Peyer's patch (tissue), 4 donors: ENCODE data around the gene R3HDM4. TPM values are rescaled to one million over a fixed set of nuclear protein-coding genes. Genes with fewer than 3 reads are reported as not detected.

Source experiments
- DNase-seq, 3 donors: peaks; one replicate each; pipeline ENCODE4 v3.0.0-alpha.2; 2017 to 2019
- H3K27ac ChIP-seq, 4 donors: fragments of 200-600 bp; sonication (generic); one replicate each; pipeline ENCODE4 v1.5.1; 2016 to 2019
- H3K27me3 ChIP-seq, 2 donors: fragments of 200-600 bp; sonication (generic); one replicate each; pipeline ENCODE4 v1.5.1; 2019
- H3K36me3 ChIP-seq, 3 donors: fragments of 200-600 bp; sonication (generic); one replicate each; pipeline ENCODE4 v1.5.1; 2016 to 2019
- H3K4me1 ChIP-seq, 4 donors: fragments of 200-600 bp; sonication (generic); one replicate each; pipeline ENCODE4 v1.5.1; 2016 to 2019
- H3K4me3 ChIP-seq, 4 donors: fragments of 200-600 bp; sonication (generic); 1 replicate in 3 of 4; 2 replicates in 1 of 4; pipeline ENCODE4 v1.5.1; 2016 to 2019; ENCODE audit warnings: mild to moderate bottlenecking in 1 of 4
- H3K9me3 ChIP-seq, 4 donors: fragments of 200-600 bp; sonication (generic); one replicate each; pipeline ENCODE4 v1.5.1; 2016 to 2019; ENCODE audit warnings: mild to moderate bottlenecking in 1 of 4
- POLR2A ChIP-seq, 2 donors: fragments of 450-650 bp; IDR thresholded peaks; one replicate each; pipeline ENCODE4 v1.5.1; 2017; ENCODE audit warnings: antibody characterized with exemption in 2 of 2, mild to moderate bottlenecking in 2 of 2, moderate library complexity in 2 of 2
- total RNA-seq, 4 donors: library from RNA; depleted of rRNA; stranded (reverse); fragments of >200 nt; gene quantifications; one replicate each; pipeline ENCODE4 v1.1.0, GENCODE V29; 2016
- TF ChIP-seq, protein P1 (sequence below), 6 experiments: fragments of 450-650 bp in 4 of 6; fragments of 200-600 bp in 2 of 6; sonication (generic) in 1 of 6; IDR thresholded peaks; one replicate each; pipeline ENCODE4 v1.5.1; 2017 to 2019; ENCODE audit warnings: antibody characterized with exemption in 6 of 6, mild to moderate bottlenecking in 3 of 6, moderate library complexity in 1 of 6

R3HDM4 gene
- total RNA-seq, 4 donors from 2014 or later = 20.8 to 43.5 (median 34.8) TPM

DNA sequence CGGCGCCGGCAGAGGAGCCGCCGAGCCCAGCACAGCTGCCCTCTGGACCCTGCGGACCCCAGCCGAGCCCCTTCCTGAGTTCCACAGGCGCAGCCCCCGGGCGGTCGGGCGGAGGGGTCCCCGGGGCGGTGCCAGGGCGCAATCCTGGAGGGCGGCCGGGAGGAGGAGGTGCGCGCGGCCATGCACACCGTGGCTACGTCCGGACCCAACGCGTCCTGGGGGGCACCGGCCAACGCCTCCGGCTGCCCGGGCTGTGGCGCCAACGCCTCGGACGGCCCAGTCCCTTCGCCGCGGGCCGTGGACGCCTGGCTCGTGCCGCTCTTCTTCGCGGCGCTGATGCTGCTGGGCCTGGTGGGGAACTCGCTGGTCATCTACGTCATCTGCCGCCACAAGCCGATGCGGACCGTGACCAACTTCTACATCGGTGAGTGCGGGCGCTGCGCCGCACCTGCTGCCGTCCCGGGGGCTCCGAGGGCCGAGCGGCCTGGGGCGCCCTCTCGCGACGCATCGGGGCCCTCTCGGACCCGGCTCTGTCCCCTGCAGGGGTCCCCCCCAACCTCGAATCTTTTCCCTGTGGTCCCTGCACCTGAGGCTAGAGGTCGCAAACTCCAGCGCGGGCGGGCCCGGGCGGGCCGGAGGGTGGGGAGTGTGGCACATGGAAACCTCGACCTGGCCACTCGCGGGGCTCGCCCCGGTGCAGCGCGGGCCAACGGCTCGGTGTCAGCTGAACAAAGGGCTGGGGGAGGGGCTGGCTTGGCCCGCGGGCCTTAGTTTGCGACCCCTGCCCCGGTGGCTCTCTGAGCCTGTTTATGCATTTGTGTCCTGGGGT, 4.5 kb upstream of the R3HDM4 start, which contains the start of gene KISS1R:
Gene KISS1R (plus strand): TSS at position 11 of the 829 bp plus-strand sequence. CDS start 170 bp downstream, at position 181.
- peak in 2 of 3 donors; percentile 71 to 80 for DNase-seq
- Histone ChIP-seq H3K27me3 (peaks cover 0 to 45% of the 10 kb centered on the region in 2 donors), H3K4me1 (peaks cover 6 to 45% (median 34%) of the 10 kb centered on the region in 4 donors), H3K27ac (peak within 1 kb of the TSS in 1 of 4 donors; percentile 18), H3K36me3 (no peaks in the 10 kb centered on the region), H3K9me3 (no peaks in the 10 kb centered on the region), H3K4me3 (peak within 1 kb of the TSS; percentile 5 to 46 (median 40))
- TF ChIP-seq, protein P1, sequence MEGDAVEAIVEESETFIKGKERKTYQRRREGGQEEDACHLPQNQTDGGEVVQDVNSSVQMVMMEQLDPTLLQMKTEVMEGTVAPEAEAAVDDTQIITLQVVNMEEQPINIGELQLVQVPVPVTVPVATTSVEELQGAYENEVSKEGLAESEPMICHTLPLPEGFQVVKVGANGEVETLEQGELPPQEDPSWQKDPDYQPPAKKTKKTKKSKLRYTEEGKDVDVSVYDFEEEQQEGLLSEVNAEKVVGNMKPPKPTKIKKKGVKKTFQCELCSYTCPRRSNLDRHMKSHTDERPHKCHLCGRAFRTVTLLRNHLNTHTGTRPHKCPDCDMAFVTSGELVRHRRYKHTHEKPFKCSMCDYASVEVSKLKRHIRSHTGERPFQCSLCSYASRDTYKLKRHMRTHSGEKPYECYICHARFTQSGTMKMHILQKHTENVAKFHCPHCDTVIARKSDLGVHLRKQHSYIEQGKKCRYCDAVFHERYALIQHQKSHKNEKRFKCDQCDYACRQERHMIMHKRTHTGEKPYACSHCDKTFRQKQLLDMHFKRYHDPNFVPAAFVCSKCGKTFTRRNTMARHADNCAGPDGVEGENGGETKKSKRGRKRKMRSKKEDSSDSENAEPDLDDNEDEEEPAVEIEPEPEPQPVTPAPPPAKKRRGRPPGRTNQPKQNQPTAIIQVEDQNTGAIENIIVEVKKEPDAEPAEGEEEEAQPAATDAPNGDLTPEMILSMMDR (IDR thresholded peaks at IDR 0.05) = peak; percentile 42 to 61 (median 53)
- no peak for TF ChIP-seq POLR2A (IDR thresholded peaks at IDR 0.05)

DNA sequence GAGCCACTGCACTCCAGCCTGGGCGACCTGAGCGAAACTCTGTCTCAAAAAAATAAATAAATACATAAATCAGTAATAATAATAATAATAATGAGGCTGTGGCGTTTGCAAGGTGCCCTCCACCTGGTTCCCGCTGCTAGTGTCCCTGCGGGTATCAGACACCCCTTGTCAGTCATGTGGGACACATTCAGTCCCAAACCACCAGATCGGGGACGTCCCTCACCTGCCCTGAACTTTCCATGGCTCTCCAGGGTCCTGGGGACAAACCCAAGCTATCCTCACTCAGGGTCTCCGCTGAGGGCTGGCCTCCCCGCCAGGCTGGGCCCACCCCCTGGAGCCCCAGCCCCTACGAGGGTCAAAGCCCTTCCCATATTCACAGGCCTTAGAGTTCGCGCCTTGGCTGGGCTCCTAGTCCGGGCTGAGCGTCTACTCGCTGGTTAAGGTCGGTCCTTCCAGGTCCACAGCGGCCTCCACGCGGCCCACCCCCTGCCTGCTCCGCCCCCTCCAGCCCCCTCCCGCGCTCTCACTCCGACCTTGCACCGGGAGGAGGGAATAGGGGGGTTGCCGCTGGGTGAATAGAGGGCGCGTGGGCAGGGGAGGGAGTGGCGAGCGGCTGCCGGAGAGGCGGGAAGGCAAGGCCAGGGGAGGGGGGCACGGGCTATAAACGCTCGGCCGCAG, 3.8 kb upstream of the R3HDM4 start:
- Histone ChIP-seq H3K27me3 (peaks cover 0 to 45% of the 10 kb centered on the region in 2 donors), H3K4me3 (peak overlapping the region; percentile 5 to 46 (median 40)), H3K27ac (peak overlapping the region in 1 of 4 donors; percentile 18), H3K36me3 (no peaks in the 10 kb centered on the region), H3K4me1 (peaks cover 6 to 46% (median 34%) of the 10 kb centered on the region in 4 donors), H3K9me3 (no peaks in the 10 kb centered on the region)
- DNase-seq = no peak
- TF ChIP-seq, protein P1 (IDR thresholded peaks at IDR 0.05) = no peak
- no peak for TF ChIP-seq POLR2A (IDR thresholded peaks at IDR 0.05)

DNA sequence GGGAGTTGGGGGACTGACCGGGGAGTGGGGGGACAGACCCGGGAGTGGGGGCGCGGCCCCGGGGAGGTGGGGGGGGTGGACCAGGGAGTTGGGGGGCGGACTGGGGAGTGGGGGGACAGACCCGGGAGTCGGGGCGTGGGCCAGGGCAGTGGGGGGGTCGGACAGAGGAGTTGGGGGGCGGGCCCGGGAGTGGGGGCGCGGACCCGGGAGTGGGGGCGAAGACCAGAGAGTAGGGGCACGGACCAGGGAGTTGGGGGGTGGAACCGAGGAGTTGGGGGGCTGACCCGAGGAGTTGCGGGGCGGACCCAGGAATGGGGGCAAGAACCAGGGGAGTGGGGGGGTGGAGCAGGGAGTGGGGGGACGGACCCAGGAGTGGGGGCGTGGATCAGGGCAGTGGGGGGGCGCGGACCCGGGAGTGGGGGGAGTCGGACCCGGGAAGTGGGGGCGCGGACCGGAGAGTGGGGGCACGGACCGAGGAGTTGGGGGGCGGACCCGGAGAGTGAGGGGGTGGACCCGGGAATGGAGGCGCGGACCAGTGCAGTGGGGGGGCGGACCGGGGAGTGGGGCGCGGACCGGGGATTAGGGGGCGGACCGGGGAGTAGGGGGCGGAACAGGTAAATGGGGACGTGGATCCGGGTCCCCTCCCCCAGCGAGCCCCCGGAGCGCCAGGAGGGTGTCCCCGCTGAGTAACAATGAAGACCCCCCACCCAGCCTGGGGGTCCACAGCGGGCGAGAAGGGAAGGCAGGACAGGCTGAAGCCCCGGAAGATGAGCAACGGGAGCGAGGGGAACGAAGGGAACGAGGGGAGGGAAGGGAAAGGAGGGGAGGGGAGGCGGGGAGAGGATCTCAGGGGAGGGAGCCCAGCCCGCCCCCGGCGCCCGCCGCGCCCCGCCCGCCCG, 589 bp downstream of the R3HDM4 start:
- TF ChIP-seq, protein P1 (IDR thresholded peaks at IDR 0.05) = no peak
- no peak for TF ChIP-seq POLR2A (IDR thresholded peaks at IDR 0.05)
- Histone ChIP-seq H3K9me3 (no peaks in the 10 kb centered on the region), H3K27me3 (peaks cover 0 to 13% of the 10 kb centered on the region in 2 donors), H3K27ac (peak overlapping the region; percentile 92 to 99 (median 95)), H3K4me1 (peaks cover under 1 to 40% (median 29%) of the 10 kb centered on the region in 4 donors), H3K4me3 (peak overlapping the region; percentile 82 to 97 (median 84)), H3K36me3 (no peaks in the 10 kb centered on the region)
- DNase-seq = peak in 2 of 3 donors; percentile 57 to 76

DNA sequence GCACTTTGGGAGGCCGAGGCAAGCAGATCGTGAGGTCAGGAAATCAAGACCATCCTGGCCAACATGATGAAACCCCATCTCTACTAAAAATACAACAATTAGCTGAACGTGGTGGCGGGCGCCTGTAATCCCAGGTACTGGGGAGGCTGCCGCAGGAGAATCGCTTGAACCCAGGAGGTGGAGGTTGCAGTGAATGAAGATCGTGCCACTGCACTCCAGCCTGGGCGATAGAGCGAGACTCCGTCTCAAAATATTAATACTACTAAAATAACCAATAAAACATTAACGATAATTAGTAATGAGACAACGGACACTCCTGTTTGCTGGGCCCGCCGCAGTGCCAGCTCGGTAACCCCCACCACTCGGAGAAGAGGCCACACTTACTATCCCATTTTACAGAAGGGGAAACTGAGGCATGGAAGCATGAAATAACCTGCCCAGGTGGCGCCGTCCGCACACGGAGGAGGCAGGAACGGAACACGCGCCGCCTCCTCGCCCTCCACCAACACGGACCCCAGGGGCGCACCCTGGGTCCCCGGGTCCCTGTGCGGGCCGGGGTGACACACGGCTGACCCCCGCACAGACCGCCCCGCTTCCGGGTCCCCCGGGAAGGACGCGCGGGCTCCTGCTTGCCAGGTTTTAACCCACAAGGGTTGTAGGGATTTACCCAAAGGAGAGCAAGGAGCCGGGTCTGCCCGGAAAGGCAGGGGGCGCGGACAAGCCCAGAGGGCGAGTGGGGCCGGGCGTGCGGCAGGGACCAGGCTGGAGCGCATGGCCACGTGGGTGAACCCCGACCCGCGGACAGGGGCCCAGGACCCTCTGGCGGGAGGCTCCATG, 1.6 kb downstream of the R3HDM4 start:
- Histone ChIP-seq H3K36me3 (no peaks in the 10 kb centered on the region), H3K4me3 (no peak overlapping the region), H3K9me3 (no peaks in the 10 kb centered on the region), H3K27me3 (peaks cover 0 to 2% of the 10 kb centered on the region in 2 donors), H3K27ac (peak overlapping the region in 3 of 4 donors; percentile 22 to 99 (median 93)), H3K4me1 (peaks cover 0 to 34% (median 24%) of the 10 kb centered on the region in 4 donors)
- TF ChIP-seq, protein P1 (IDR thresholded peaks at IDR 0.05) = no peak
- no peak for TF ChIP-seq POLR2A (IDR thresholded peaks at IDR 0.05)
- no peak for DNase-seq
